Loucy (cell line): ENCODE results near the gene ACIN1.

Source experiments
- H2AFZ ChIP-seq: fragments of 200-600 bp; sonication (generic); 2 replicates; pipeline ENCODE4 v1.6.0; 2016; ENCODE audit warnings: antibody characterized with exemption, mild to moderate bottlenecking, low read length, moderate library complexity
- H3F3A ChIP-seq: fragments of 200-600 bp; 2 replicates; pipeline ENCODE4 v1.6.0; 2016; ENCODE audit warnings: antibody characterized with exemption, low read depth, mild to moderate bottlenecking
- H3K27me3 ChIP-seq: fragments of 200-600 bp; sonication (generic); 2 replicates; pipeline ENCODE4 v1.6.1; 2014; ENCODE audit warnings: low read length, mild to moderate bottlenecking; ENCODE audit not compliant: insufficient read depth, poor library complexity, severe bottlenecking
- H3K36me3 ChIP-seq: fragments of 200-600 bp; sonication (generic); 2 replicates; pipeline ENCODE4 v1.6.1; 2016; ENCODE audit warnings: low read length; ENCODE audit not compliant: insufficient read depth
- H3K4me1 ChIP-seq: fragments of 200-600 bp; sonication (generic); 2 replicates; pipeline ENCODE4 v1.5.1; 2014; ENCODE audit warnings: low read length, mild to moderate bottlenecking; ENCODE audit not compliant: insufficient read depth, poor library complexity, severe bottlenecking
- H3K4me2 ChIP-seq: fragments of 200-600 bp; sonication (generic); 2 replicates; pipeline ENCODE4 v1.6.0; 2014; ENCODE audit warnings: antibody characterized with exemption, low read length, low read depth, mild to moderate bottlenecking; ENCODE audit not compliant: poor library complexity, severe bottlenecking
- H3K4me3 ChIP-seq: fragments of 200-600 bp; sonication (generic); 2 replicates; pipeline ENCODE4 v1.5.1; 2014; ENCODE audit warnings: low read length, mild to moderate bottlenecking, mixed read lengths; ENCODE audit not compliant: poor library complexity, severe bottlenecking
- H3K79me2 ChIP-seq: fragments of 200-600 bp; sonication (generic); 2 replicates; pipeline ENCODE4 v1.6.1; 2014; ENCODE audit warnings: low read length; ENCODE audit not compliant: insufficient read depth
- H3K9ac ChIP-seq: fragments of 200-600 bp; sonication (generic); 2 replicates; pipeline ENCODE4 v1.6.0; 2014; ENCODE audit warnings: mild to moderate bottlenecking, low read depth, low read length, moderate library complexity; ENCODE audit not compliant: poor library complexity, severe bottlenecking
- H3K9me2 ChIP-seq: fragments of 200-600 bp; sonication (generic); replicated peaks from 2 replicates; pipeline ENCODE4 v1.6.1; 2016; ENCODE audit warnings: low read depth, low read length, mixed read lengths
- H3K9me3 ChIP-seq: fragments of 200-600 bp; sonication (generic); 2 replicates; pipeline ENCODE4 v1.6.1; 2014; ENCODE audit warnings: mild to moderate bottlenecking, antibody characterized with exemption, low read length, low read depth; ENCODE audit not compliant: insufficient read depth
- H4K20me1 ChIP-seq: fragments of 200-600 bp; sonication (generic); 2 replicates; pipeline ENCODE4 v1.6.0; 2014; ENCODE audit warnings: antibody characterized with exemption, low read length, mild to moderate bottlenecking; ENCODE audit not compliant: insufficient read depth, poor library complexity, severe bottlenecking
- CTCF ChIP-seq: fragments of 200-600 bp; sonication (generic); conservative IDR thresholded peaks from 2 replicates; pipeline ENCODE4 v1.5.1; 2014; ENCODE audit warnings: mild to moderate bottlenecking, antibody characterized with exemption, low read length
- EZH2phosphoT487 ChIP-seq: fragments of 200-600 bp; IDR thresholded peaks from 2 replicates; pipeline ENCODE4 v1.6.1; 2018; ENCODE audit warnings: antibody characterized with exemption, mild to moderate bottlenecking, moderate library complexity, borderline replicate concordance

Gene ACIN1

GRCh38 chr14:23009939-23010726, 84.8 kb downstream of the ACIN1 start, which contains the start of gene C14orf93:
C14orf93 (minus strand) TSS chr14:23010143; CDS start chr14:22999023, 11,120 bp downstream.
- TF ChIP-seq CTCF, result no peak
- TF ChIP-seq EZH2phosphoT487, result no peak
- no peaks in the 10 kb centered on the region for H3K36me3 ChIP-seq
- H3K27me3 ChIP-seq, result no peaks in the 10 kb centered on the region
- peak within 1 kb of the TSS; percentile 96 for H3K4me3 ChIP-seq
- no peaks in the 10 kb centered on the region for H3K9me3 ChIP-seq
- no peaks in the 10 kb centered on the region for H3K9me2 ChIP-seq
- peak within 1 kb of the TSS; percentile 92 for H2AFZ ChIP-seq
- H3K4me2 ChIP-seq, result peak within 1 kb of the TSS; percentile 82
- no peaks in the 10 kb centered on the region for H4K20me1 ChIP-seq
- H3F3A ChIP-seq, result peaks cover 7% of the 10 kb centered on the region
- H3K4me1 ChIP-seq, result peaks cover 42% of the 10 kb centered on the region
- H3K9ac ChIP-seq, result peak within 1 kb of the TSS; percentile 85
- H3K79me2 ChIP-seq, result peaks cover 36% of the 10 kb centered on the region

- peak overlapping the region; percentile 85 for H3K9ac ChIP-seq
- TF ChIP-seq EZH2phosphoT487 (no peak), CTCF (no peak)
- H3K4me2 ChIP-seq, result peak overlapping the region; percentile 82
- no peaks in the 10 kb centered on the region for H3K9me2 ChIP-seq
- no peaks in the 10 kb centered on the region for H3K27me3 ChIP-seq
- H3K4me1 ChIP-seq, result peaks cover 46% of the 10 kb centered on the region
- no peaks in the 10 kb centered on the region for H3K9me3 ChIP-seq
- H2AFZ ChIP-seq, result peak overlapping the region; percentile 92
- H3K4me3 ChIP-seq, result peak overlapping the region; percentile 96
- peaks cover 36% of the 10 kb centered on the region for H3K79me2 ChIP-seq
- H3F3A ChIP-seq, result peaks cover 7% of the 10 kb centered on the region
- H4K20me1 ChIP-seq, result no peaks in the 10 kb centered on the region
- no peaks in the 10 kb centered on the region for H3K36me3 ChIP-seq
Measured at GRCh38 chr14:23009483-23009938, 85.4 kb downstream of the ACIN1 start.

DNA sequence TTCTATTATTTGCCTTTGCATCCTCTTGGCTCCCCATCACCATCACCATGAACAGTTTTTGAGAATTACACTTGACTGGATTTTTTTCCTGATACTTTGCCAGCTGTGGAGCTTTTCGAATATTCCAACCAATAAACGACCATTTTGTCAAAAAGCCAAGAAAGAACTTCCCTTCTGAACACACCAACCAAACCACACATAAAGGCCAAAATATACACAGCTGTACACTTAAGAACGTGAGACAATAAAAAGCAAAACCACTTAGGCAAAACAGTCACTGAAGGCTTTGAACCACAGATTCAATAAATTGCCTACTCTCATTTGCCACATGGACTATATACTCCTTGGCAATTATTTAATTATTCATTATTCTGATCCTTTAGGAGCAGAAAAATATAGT, 86.1 kb downstream of the ACIN1 start:
- Histone ChIP-seq H2AFZ (no peak overlapping the region), H3F3A (peaks cover 7% of the 10 kb centered on the region), H3K79me2 (peaks cover 36% of the 10 kb centered on the region), H3K9me3 (no peaks in the 10 kb centered on the region), H4K20me1 (no peaks in the 10 kb centered on the region), H3K27me3 (no peaks in the 10 kb centered on the region), H3K9me2 (no peaks in the 10 kb centered on the region), H3K4me2 (peak overlapping the region; percentile 82), H3K4me3 (peak overlapping the region; percentile 96), H3K36me3 (no peaks in the 10 kb centered on the region), H3K4me1 (peaks cover 46% of the 10 kb centered on the region), H3K9ac (peak overlapping the region; percentile 85)
- TF ChIP-seq CTCF, result no peak
- no peak for TF ChIP-seq EZH2phosphoT487
